ENCODE measurements around the gene TNP2.

Gene TNP2

GRCh38 chr16:11276896-11277593 is 7.9 kb upstream of the TNP2 start:
- Histone ChIP-seq H3K4me3 (ENCODE audit: low read depth, low read length) (no peak overlapping the region), H3K4me1 (no peaks in the 10 kb centered on the region), H3K27me3 (ENCODE audit: control insufficient read depth, insufficient read depth, low read length) (no peaks in the 10 kb centered on the region), H2AFZ (no peak overlapping the region), H3K79me2 (no peaks in the 10 kb centered on the region), H3K9ac (no peak overlapping the region), H3K27ac (no peak overlapping the region), H3K36me3 (ENCODE audit: control insufficient read depth, insufficient read depth, low read length) (no peaks in the 10 kb centered on the region), H3K9me3 (ENCODE audit: control insufficient read depth, low read length) (no peaks in the 10 kb centered on the region), H3K4me2 (ENCODE audit: low read length) (no peak overlapping the region)
- no peak for TF ChIP-seq CTCF (IDR thresholded peaks at IDR 0.05)

GRCh38 chr16:11276143-11276895 is 7.2 kb upstream of the TNP2 start, which contains the start of gene PRM2:
Gene PRM2, minus strand, starts transcription at chr16:11276480. Its CDS starts 110 bp downstream, at chr16:11276370.
- Histone ChIP-seq H3K4me3 (ENCODE audit: low read depth, low read length) (no peak within 1 kb of the TSS), H3K9me3 (ENCODE audit: control insufficient read depth, low read length) (no peaks in the 10 kb centered on the region), H3K4me1 (no peaks in the 10 kb centered on the region), H2AFZ (no peak within 1 kb of the TSS), H3K79me2 (no peaks in the 10 kb centered on the region), H3K9ac (no peak within 1 kb of the TSS), H3K27ac (no peak within 1 kb of the TSS), H3K4me2 (ENCODE audit: low read length) (no peak within 1 kb of the TSS), H3K27me3 (ENCODE audit: control insufficient read depth, insufficient read depth, low read length) (no peaks in the 10 kb centered on the region), H3K36me3 (ENCODE audit: control insufficient read depth, insufficient read depth, low read length) (no peaks in the 10 kb centered on the region)
- no peak for TF ChIP-seq CTCF (IDR thresholded peaks at IDR 0.05)

GRCh38 chr16:11274964-11275363 is 5.8 kb upstream of the TNP2 start:
- no peaks in the 10 kb centered on the region for H3K9me3 ChIP-seq (ENCODE audit: control insufficient read depth, low read length)
- no peak for TF ChIP-seq CTCF (IDR thresholded peaks at IDR 0.05)

GRCh38 chr16:11273721-11274324 is 4.7 kb upstream of the TNP2 start:
- no peak overlapping the region for H3K9ac ChIP-seq
- no peak overlapping the region for H3K4me2 ChIP-seq (ENCODE audit: low read length)
- H3K4me3 ChIP-seq (ENCODE audit: low read depth, low read length) = no peak overlapping the region

More at GRCh38 chr16:11274964-11275363, 5.8 kb upstream of the TNP2 start:
- no peak overlapping the region for H3K4me3 ChIP-seq (ENCODE audit: low read depth, low read length)
- no peak overlapping the region for H3K27ac ChIP-seq
- H3K9ac ChIP-seq = no peak overlapping the region
- H3K36me3 ChIP-seq (ENCODE audit: control insufficient read depth, insufficient read depth, low read length) = no peaks in the 10 kb centered on the region
- no peaks in the 10 kb centered on the region for H3K79me2 ChIP-seq
- H3K4me2 ChIP-seq (ENCODE audit: low read length) = no peak overlapping the region
- H3K4me1 ChIP-seq = no peaks in the 10 kb centered on the region
- H3K27me3 ChIP-seq (ENCODE audit: control insufficient read depth, insufficient read depth, low read length) = no peaks in the 10 kb centered on the region
- no peak overlapping the region for H2AFZ ChIP-seq

More at GRCh38 chr16:11273721-11274324, 4.7 kb upstream of the TNP2 start:
- Histone ChIP-seq H3K79me2 (no peaks in the 10 kb centered on the region), H3K27ac (no peak overlapping the region), H3K27me3 (ENCODE audit: control insufficient read depth, insufficient read depth, low read length) (no peaks in the 10 kb centered on the region), H2AFZ (no peak overlapping the region), H3K4me1 (no peaks in the 10 kb centered on the region), H3K36me3 (ENCODE audit: control insufficient read depth, insufficient read depth, low read length) (no peaks in the 10 kb centered on the region), H3K9me3 (ENCODE audit: control insufficient read depth, low read length) (no peaks in the 10 kb centered on the region)
- TF ChIP-seq CTCF (IDR thresholded peaks at IDR 0.05) = no peak

Data from parathyroid adenoma (tissue), 2 donors.